Ascending aorta (tissue), 2 donors: Measurements from ENCODE around the gene KIF5A. TPM values are rescaled to one million over a fixed set of nuclear protein-coding genes. Genes with fewer than 3 reads are reported as not detected.
"Not testable (repeated sequence)": the region's sequence is repeated elsewhere in the genome, so short reads cannot be mapped to it uniquely, and the experiment has no call there.

ENCODE experiments used
- DNase-seq, 2 donors: peaks; one replicate each; pipeline ENCODE4 v3.0.0-alpha.2; 2019; ENCODE audit warnings: low spot score in 2 of 2
- H3K27ac ChIP-seq, 2 donors: fragments of 200-600 bp; sonication (generic); one replicate each; pipeline ENCODE4 v1.5.1; 2016 to 2017; ENCODE audit warnings: mild to moderate bottlenecking in 1 of 2
- H3K27me3 ChIP-seq: fragments of 200-600 bp; sonication (generic); one replicate; pipeline ENCODE4 v1.5.1; 2017
- H3K36me3 ChIP-seq, 2 donors: fragments of 200-600 bp; sonication (generic); one replicate each; pipeline ENCODE4 v1.5.1; 2016
- H3K4me1 ChIP-seq, 2 donors: fragments of 200-600 bp; sonication (generic); one replicate each; pipeline ENCODE4 v1.5.1; 2016 to 2017; ENCODE audit warnings: mild to moderate bottlenecking in 1 of 2
- H3K4me3 ChIP-seq, 2 donors: fragments of 200-600 bp; sonication (generic); one replicate each; pipeline ENCODE4 v1.5.1; 2016 to 2017; ENCODE audit warnings: mild to moderate bottlenecking in 1 of 2
- H3K9me3 ChIP-seq, 2 donors: fragments of 200-600 bp; sonication (generic); one replicate each; pipeline ENCODE4 v1.5.1; 2016
- CTCF ChIP-seq, 3 experiments: fragments of 200-600 bp in 2 of 3; fragments of 450-650 bp in 1 of 3; sonication (generic) in 2 of 3; IDR thresholded peaks; one replicate each; pipeline ENCODE4 v1.5.1; 2016 to 2019; ENCODE audit warnings: antibody characterized with exemption in 3 of 3, mild to moderate bottlenecking in 1 of 3, moderate library complexity in 1 of 3
- intact Hi-C: fragments of 100-400 bp; cut with DNase I; formaldehyde crosslinking; loops from one replicate; pipeline ENCODE4 v1.15.1; 2023
- total RNA-seq: library from RNA; depleted of rRNA; stranded (reverse); fragments of >200 nt; gene quantifications from one replicate; pipeline ENCODE4 v1.1.0, GENCODE V29; 2016

KIF5A gene
- total RNA-seq, 1 donor from 2014 or later: not detected

GRCh38 chr12:57512665-57513064, 37.2 kb upstream of the KIF5A start:
- Histone ChIP-seq H3K4me1 (peaks cover 1 to 5% of the 10 kb centered on the region in 2 donors), H3K36me3 (peaks cover 72 to 82% of the 10 kb centered on the region in 2 donors), H3K4me3 (no peak overlapping the region), H3K27me3 (no peaks in the 10 kb centered on the region), H3K27ac (no peak overlapping the region), H3K9me3 (no peaks in the 10 kb centered on the region)
- no peak for DNase-seq
- intact Hi-C loops: no loop called here
- no peak for TF ChIP-seq CTCF (IDR thresholded peaks at IDR 0.05)

- Histone ChIP-seq H3K4me1 (peaks cover 5 to 11% of the 10 kb centered on the region in 2 donors), H3K27ac (no peak overlapping the region), H3K27me3 (no peaks in the 10 kb centered on the region), H3K4me3 (no peak overlapping the region), H3K36me3 (peaks cover 70 to 82% of the 10 kb centered on the region in 2 donors), H3K9me3 (no peaks in the 10 kb centered on the region)
- intact Hi-C loops: no loop called here
- DNase-seq: no peak
- TF ChIP-seq CTCF (IDR thresholded peaks at IDR 0.05): no peak
These were observed 36.6 kb upstream of the KIF5A start for GRCh38 chr12:57513266-57513665.

GRCh38 chr12:57513677-57514076, 36.2 kb upstream of the KIF5A start:
- H3K4me3 ChIP-seq, H3K27me3 ChIP-seq, DNase-seq, H3K27ac ChIP-seq, H3K9me3 ChIP-seq, intact Hi-C loops: not testable (repeated sequence)
- H3K36me3 ChIP-seq: peaks cover 70 to 82% of the 10 kb centered on the region in 2 donors
- H3K4me1 ChIP-seq: peaks cover 9 to 15% of the 10 kb centered on the region in 2 donors

- H3K27me3 ChIP-seq, H3K9me3 ChIP-seq, H3K27ac ChIP-seq, H3K4me3 ChIP-seq, intact Hi-C loops, DNase-seq: not testable (repeated sequence)
- Histone ChIP-seq H3K4me1 (peaks cover 13 to 21% of the 10 kb centered on the region in 2 donors), H3K36me3 (peaks cover 70 to 76% of the 10 kb centered on the region in 2 donors)
These were observed 35.6 kb upstream of the KIF5A start for GRCh38 chr12:57514246-57514645.

- Histone ChIP-seq H3K4me1 (peaks cover 13 to 23% of the 10 kb centered on the region in 2 donors), H3K4me3 (no peak overlapping the region), H3K9me3 (no peaks in the 10 kb centered on the region), H3K27ac (no peak overlapping the region), H3K36me3 (peaks cover 64 to 72% of the 10 kb centered on the region in 2 donors), H3K27me3 (no peaks in the 10 kb centered on the region)
- TF ChIP-seq CTCF (IDR thresholded peaks at IDR 0.05): no peak
- intact Hi-C loops: no loop called here
- no peak for DNase-seq
These were observed 35.0 kb upstream of the KIF5A start for GRCh38 chr12:57514720-57515407.

- TF ChIP-seq CTCF (IDR thresholded peaks at IDR 0.05): no peak
- H3K27ac ChIP-seq: no peak overlapping the region
- intact Hi-C loops: no loop called here
These were observed 34.4 kb upstream of the KIF5A start for GRCh38 chr12:57515408-57515933.

More at GRCh38 chr12:57515408-57515933, 34.4 kb upstream of the KIF5A start:
- H3K4me3 ChIP-seq: no peak overlapping the region
- peaks cover 63 to 66% of the 10 kb centered on the region in 2 donors for H3K36me3 ChIP-seq
- no peaks in the 10 kb centered on the region for H3K9me3 ChIP-seq
- DNase-seq: no peak
- H3K4me1 ChIP-seq: peaks cover 13 to 23% of the 10 kb centered on the region in 2 donors
- no peaks in the 10 kb centered on the region for H3K27me3 ChIP-seq
